ENCODE data around the gene MRAP.

- no peak for TF ChIP-seq CTCF (IDR thresholded peaks at IDR 0.05)
- no peak for TF ChIP-seq EZH2 (IDR thresholded peaks at IDR 0.05; ENCODE audit: borderline replicate concordance, insufficient read depth, low read depth, low read length, poor library complexity, severe bottlenecking)
Measured at GRCh38 chr21:32340863-32341848, 42.5 kb downstream of the MRAP start.

All from B cell (primary cell).